ENCODE data around the gene SZRD1.

Gene SZRD1, protein sequence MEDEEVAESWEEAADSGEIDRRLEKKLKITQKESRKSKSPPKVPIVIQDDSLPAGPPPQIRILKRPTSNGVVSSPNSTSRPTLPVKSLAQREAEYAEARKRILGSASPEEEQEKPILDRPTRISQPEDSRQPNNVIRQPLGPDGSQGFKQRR

DNA sequence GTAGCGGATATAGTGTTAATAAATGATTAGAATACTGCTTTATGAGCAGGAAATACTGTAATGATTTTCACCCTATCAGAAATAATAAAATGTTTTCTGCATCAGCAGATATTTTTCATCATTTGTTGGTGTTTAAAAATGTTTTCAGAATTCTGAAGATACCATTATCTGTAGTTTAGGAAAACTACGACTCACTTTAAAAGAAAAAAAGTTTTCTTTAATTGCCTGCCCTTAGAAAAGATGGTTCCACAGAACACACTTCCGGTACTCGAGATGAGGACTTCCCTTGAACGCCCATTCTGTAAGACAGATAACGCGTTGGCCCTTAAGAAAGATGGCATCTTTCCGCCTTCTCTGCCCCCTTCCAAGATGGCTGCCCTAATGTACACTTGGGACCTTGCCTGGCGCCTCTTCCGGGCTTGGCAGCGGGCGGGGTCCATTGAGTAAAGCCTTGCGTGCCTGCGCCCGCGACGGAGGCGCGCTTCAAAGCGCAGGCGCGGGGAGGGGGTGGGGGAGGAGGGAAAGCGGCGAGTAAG is at the start of gene SZRD1:
SZRD1 (plus strand) TSS at position 521 of the 536 bp plus-strand sequence. CDS start 16 bp downstream, outside the sequence.
- TF ChIP-seq CSDC2 (CRISPR knock-in tag; IDR thresholded peaks at IDR 0.05) (peak; percentile 18; the same call in 1 of the 2 replicates), ZFP3 (CRISPR knock-in tag; IDR thresholded peaks at IDR 0.05) (no peak)
- TF ChIP-seq, protein P1, sequence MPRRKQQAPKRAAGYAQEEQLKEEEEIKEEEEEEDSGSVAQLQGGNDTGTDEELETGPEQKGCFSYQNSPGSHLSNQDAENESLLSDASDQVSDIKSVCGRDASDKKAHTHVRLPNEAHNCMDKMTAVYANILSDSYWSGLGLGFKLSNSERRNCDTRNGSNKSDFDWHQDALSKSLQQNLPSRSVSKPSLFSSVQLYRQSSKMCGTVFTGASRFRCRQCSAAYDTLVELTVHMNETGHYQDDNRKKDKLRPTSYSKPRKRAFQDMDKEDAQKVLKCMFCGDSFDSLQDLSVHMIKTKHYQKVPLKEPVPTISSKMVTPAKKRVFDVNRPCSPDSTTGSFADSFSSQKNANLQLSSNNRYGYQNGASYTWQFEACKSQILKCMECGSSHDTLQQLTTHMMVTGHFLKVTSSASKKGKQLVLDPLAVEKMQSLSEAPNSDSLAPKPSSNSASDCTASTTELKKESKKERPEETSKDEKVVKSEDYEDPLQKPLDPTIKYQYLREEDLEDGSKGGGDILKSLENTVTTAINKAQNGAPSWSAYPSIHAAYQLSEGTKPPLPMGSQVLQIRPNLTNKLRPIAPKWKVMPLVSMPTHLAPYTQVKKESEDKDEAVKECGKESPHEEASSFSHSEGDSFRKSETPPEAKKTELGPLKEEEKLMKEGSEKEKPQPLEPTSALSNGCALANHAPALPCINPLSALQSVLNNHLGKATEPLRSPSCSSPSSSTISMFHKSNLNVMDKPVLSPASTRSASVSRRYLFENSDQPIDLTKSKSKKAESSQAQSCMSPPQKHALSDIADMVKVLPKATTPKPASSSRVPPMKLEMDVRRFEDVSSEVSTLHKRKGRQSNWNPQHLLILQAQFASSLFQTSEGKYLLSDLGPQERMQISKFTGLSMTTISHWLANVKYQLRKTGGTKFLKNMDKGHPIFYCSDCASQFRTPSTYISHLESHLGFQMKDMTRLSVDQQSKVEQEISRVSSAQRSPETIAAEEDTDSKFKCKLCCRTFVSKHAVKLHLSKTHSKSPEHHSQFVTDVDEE (CRISPR knock-in tag; IDR thresholded peaks at IDR 0.05), result peak; percentile 59
- peak; percentile 87 for ATAC-seq

DNA sequence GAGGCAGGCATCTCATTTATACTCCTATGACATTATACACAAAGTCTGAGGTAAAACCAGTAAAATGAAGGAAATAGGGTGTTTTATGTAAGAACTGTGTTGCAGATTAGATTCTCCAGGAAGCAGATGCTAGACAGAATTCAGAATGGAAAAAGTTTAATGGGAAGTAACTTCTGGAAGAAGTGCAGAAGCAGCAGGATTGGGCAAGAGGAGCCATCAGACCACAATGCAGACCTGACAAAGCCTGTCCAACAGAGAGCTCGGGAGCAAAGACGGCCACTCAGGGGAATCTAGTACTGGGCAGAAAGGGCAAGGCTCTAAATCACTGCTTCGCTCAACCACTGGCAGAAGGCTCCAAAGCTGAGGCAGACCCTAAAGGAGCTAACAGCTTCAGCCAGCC is 48.5 kb upstream of the SZRD1 start:
- TF ChIP-seq ARNTL (CRISPR knock-in tag; IDR thresholded peaks at IDR 0.05; ENCODE audit: borderline replicate concordance, low read depth) (no peak), ZC3H10 (CRISPR knock-in tag; IDR thresholded peaks at IDR 0.05) (no peak), ZNF70 (CRISPR knock-in tag; IDR thresholded peaks at IDR 0.05) (no peak), SNAI2 (CRISPR knock-in tag; IDR thresholded peaks at IDR 0.05) (no peak), PPARA (CRISPR knock-in tag; IDR thresholded peaks at IDR 0.05; ENCODE audit: borderline replicate concordance) (no peak), OSR1 (CRISPR knock-in tag; IDR thresholded peaks at IDR 0.05) (no peak), ZFP30 (CRISPR knock-in tag; IDR thresholded peaks at IDR 0.05) (no peak), TCF4 (CRISPR knock-in tag; IDR thresholded peaks at IDR 0.05; ENCODE audit: borderline replicate concordance) (no peak), GLIS3 (CRISPR knock-in tag; IDR thresholded peaks at IDR 0.05) (no peak), ZFP3 (CRISPR knock-in tag; IDR thresholded peaks at IDR 0.05) (no peak), RARB (CRISPR knock-in tag; IDR thresholded peaks at IDR 0.05) (no peak), ESRRG (CRISPR knock-in tag; IDR thresholded peaks at IDR 0.05) (no peak), ZNF565 (CRISPR knock-in tag; conservative IDR thresholded peaks at IDR 0.05; ENCODE audit: low read depth) (no peak)
- TF ChIP-seq, protein P1 (CRISPR knock-in tag; IDR thresholded peaks at IDR 0.05), result no peak
- TF ChIP-seq, protein P2, sequence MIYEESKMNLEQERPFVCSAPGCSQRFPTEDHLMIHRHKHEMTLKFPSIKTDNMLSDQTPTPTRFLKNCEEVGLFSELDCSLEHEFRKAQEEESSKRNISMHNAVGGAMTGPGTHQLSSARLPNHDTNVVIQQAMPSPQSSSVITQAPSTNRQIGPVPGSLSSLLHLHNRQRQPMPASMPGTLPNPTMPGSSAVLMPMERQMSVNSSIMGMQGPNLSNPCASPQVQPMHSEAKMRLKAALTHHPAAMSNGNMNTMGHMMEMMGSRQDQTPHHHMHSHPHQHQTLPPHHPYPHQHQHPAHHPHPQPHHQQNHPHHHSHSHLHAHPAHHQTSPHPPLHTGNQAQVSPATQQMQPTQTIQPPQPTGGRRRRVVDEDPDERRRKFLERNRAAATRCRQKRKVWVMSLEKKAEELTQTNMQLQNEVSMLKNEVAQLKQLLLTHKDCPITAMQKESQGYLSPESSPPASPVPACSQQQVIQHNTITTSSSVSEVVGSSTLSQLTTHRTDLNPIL (CRISPR knock-in tag; IDR thresholded peaks at IDR 0.05; ENCODE audit: low read depth), result no peak
- TF ChIP-seq, protein P3, sequence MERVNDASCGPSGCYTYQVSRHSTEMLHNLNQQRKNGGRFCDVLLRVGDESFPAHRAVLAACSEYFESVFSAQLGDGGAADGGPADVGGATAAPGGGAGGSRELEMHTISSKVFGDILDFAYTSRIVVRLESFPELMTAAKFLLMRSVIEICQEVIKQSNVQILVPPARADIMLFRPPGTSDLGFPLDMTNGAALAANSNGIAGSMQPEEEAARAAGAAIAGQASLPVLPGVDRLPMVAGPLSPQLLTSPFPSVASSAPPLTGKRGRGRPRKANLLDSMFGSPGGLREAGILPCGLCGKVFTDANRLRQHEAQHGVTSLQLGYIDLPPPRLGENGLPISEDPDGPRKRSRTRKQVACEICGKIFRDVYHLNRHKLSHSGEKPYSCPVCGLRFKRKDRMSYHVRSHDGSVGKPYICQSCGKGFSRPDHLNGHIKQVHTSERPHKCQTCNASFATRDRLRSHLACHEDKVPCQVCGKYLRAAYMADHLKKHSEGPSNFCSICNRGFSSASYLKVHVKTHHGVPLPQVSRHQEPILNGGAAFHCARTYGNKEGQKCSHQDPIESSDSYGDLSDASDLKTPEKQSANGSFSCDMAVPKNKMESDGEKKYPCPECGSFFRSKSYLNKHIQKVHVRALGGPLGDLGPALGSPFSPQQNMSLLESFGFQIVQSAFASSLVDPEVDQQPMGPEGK (CRISPR knock-in tag; IDR thresholded peaks at IDR 0.05; ENCODE audit: borderline replicate concordance), result no peak
- TF ChIP-seq, protein P4, sequence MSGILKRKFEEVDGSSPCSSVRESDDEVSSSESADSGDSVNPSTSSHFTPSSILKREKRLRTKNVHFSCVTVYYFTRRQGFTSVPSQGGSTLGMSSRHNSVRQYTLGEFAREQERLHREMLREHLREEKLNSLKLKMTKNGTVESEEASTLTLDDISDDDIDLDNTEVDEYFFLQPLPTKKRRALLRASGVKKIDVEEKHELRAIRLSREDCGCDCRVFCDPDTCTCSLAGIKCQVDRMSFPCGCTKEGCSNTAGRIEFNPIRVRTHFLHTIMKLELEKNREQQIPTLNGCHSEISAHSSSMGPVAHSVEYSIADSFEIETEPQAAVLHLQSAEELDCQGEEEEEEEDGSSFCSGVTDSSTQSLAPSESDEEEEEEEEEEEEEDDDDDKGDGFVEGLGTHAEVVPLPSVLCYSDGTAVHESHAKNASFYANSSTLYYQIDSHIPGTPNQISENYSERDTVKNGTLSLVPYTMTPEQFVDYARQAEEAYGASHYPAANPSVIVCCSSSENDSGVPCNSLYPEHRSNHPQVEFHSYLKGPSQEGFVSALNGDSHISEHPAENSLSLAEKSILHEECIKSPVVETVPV (CRISPR knock-in tag; IDR thresholded peaks at IDR 0.05), result no peak
- TF ChIP-seq, protein P5, sequence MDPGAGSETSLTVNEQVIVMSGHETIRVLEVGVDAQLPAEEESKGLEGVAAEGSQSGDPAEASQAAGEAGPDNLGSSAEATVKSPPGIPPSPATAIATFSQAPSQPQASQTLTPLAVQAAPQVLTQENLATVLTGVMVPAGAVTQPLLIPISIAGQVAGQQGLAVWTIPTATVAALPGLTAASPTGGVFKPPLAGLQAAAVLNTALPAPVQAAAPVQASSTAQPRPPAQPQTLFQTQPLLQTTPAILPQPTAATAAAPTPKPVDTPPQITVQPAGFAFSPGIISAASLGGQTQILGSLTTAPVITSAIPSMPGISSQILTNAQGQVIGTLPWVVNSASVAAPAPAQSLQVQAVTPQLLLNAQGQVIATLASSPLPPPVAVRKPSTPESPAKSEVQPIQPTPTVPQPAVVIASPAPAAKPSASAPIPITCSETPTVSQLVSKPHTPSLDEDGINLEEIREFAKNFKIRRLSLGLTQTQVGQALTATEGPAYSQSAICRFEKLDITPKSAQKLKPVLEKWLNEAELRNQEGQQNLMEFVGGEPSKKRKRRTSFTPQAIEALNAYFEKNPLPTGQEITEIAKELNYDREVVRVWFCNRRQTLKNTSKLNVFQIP (CRISPR knock-in tag; IDR thresholded peaks at IDR 0.05; ENCODE audit: borderline replicate concordance, low read depth), result no peak
- ATAC-seq, result no peak

Data from SK-N-SH treated with all-trans-retinoic acid at 6 μM for 48 hours (cell line).